Fibroblast of gingiva (primary cell): ENCODE data around the gene GVQW3.
"Not testable (repeated sequence)": the region's sequence is repeated elsewhere in the genome, so short reads cannot be mapped to it uniquely, and the experiment has no call there.

Source experiments
- DNase-seq: peaks from one replicate; pipeline ENCODE4 v3.0.0-alpha.2; 2011; ENCODE audit warnings: low read depth

The GVQW3 gene

GRCh38 chr11:76388408-76388807 is 7.3 kb downstream of the GVQW3 start:
- DNase-seq = no peak

- DNase-seq = no peak
These were observed 9.9 kb downstream of the GVQW3 start for GRCh38 chr11:76391021-76391420.

GRCh38 chr11:76391811-76392475 is 10.8 kb downstream of the GVQW3 start:
- no peak for DNase-seq

- DNase-seq = no peak
These were observed 11.7 kb downstream of the GVQW3 start for GRCh38 chr11:76392870-76393269.

- no peak for DNase-seq
These were observed 13.3 kb downstream of the GVQW3 start for GRCh38 chr11:76394411-76394810.

GRCh38 chr11:76395296-76395695 is 14.2 kb downstream of the GVQW3 start:
- DNase-seq = no peak

GRCh38 chr11:76397383-76397782 is 16.3 kb downstream of the GVQW3 start:
- no peak for DNase-seq

- DNase-seq = no peak
These were observed 19.8 kb downstream of the GVQW3 start for GRCh38 chr11:76400967-76401366.

- DNase-seq = not testable (repeated sequence)
These were observed 20.4 kb downstream of the GVQW3 start for GRCh38 chr11:76401484-76401883.

- no peak for DNase-seq
These were observed 25.2 kb downstream of the GVQW3 start for GRCh38 chr11:76406359-76406758.

GRCh38 chr11:76408171-76408965 is 27.2 kb downstream of the GVQW3 start:
- no peak for DNase-seq

- DNase-seq = no peak
These were observed 29.8 kb downstream of the GVQW3 start for GRCh38 chr11:76410851-76411357.

- no peak for DNase-seq
These were observed 34.0 kb downstream of the GVQW3 start for GRCh38 chr11:76415073-76415472.

- DNase-seq = no peak
These were observed 38.8 kb downstream of the GVQW3 start for GRCh38 chr11:76419896-76420295.

GRCh38 chr11:76424379-76424778 is 43.3 kb downstream of the GVQW3 start:
- no peak for DNase-seq

- DNase-seq = no peak
These were observed 43.8 kb downstream of the GVQW3 start for GRCh38 chr11:76424891-76425290.

- no peak for DNase-seq
These were observed 45.5 kb downstream of the GVQW3 start for GRCh38 chr11:76426660-76427059.

GRCh38 chr11:76436020-76436419 is 54.9 kb downstream of the GVQW3 start:
- no peak for DNase-seq

- peak; percentile 18 for DNase-seq
These were observed 62.3 kb downstream of the GVQW3 start for GRCh38 chr11:76443268-76443980.

- no peak for DNase-seq
These were observed 62.9 kb downstream of the GVQW3 start for GRCh38 chr11:76444065-76444383.

- peak; percentile 100 for DNase-seq
These were observed 63.4 kb downstream of the GVQW3 start, which contains the start of gene EMSY for GRCh38 chr11:76444384-76445120. TSS of gene EMSY (plus strand) at chr11:76445018. CDS start at chr11:76446939, 1,921 bp downstream.
